UCSD-AML1 (cell line): ENCODE measurements around the gene EPHB4.
"Not testable (repeated sequence)": the region's sequence is repeated elsewhere in the genome, so short reads cannot be mapped to it uniquely, and the experiment has no call there.

Experiments
- DNase-seq: peaks from one replicate; lab custom pipeline; 2025; ENCODE audit not compliant: unreplicated experiment; lab: John Stamatoyannopoulos, UW

EPHB4 gene

GRCh38 chr7:100827330-100828226 lies at the start of gene EPHB4:
Gene EPHB4, minus strand, starts transcription at chr7:100827523. Its CDS starts 493 bp downstream, at chr7:100827030.
- peak; percentile 43 for DNase-seq

- DNase-seq, result no peak
These were observed 48.0 kb upstream of the EPHB4 start for GRCh38 chr7:100875356-100875751.

DNA sequence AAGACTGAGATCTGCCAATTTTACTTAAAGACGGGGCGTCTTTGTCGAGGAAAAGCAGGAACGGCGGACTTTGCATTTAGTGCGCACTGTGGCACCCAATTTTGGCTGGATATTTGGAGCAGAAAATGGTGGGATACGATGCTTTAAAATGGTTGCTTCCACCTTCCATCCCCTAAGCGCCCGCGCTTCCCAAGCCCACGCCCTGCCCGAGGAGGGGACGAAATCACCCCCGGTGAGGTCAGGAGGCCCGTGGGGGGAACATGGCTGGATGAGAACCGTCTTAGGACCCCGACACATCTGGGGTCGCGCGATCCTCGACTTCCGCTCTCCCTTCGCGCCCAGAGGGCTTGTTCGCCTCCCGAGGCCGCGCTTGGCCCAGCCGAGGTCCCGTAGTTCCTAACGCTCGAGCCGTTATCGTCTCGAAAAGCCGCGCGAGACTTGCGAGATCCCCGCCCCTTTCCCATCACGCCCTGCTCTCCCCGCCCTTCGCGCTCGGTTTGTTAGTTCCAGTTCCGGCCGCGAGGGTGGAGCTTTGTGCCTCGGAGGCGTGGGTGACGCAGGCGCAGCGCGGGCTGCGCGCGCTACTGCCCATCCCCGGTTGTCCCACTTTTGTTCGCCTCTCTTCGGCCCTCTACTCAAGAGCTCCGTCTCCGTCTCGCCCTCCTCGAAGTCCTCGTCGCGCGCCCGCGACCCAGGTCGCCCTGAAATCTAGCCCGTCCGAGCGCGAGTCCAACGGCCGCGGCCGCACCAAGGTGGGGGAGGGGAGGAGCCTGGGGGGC lies 47.4 kb upstream of the EPHB4 start, which contains the start of gene SRRT:
Gene SRRT, plus strand, starts transcription at position 527 of the 779 bp plus-strand sequence. CDS start 488 bp downstream, outside the sequence.
- peak; percentile 90 for DNase-seq

- no peak for DNase-seq
These were observed 46.9 kb upstream of the EPHB4 start for GRCh38 chr7:100874300-100874576.

DNA sequence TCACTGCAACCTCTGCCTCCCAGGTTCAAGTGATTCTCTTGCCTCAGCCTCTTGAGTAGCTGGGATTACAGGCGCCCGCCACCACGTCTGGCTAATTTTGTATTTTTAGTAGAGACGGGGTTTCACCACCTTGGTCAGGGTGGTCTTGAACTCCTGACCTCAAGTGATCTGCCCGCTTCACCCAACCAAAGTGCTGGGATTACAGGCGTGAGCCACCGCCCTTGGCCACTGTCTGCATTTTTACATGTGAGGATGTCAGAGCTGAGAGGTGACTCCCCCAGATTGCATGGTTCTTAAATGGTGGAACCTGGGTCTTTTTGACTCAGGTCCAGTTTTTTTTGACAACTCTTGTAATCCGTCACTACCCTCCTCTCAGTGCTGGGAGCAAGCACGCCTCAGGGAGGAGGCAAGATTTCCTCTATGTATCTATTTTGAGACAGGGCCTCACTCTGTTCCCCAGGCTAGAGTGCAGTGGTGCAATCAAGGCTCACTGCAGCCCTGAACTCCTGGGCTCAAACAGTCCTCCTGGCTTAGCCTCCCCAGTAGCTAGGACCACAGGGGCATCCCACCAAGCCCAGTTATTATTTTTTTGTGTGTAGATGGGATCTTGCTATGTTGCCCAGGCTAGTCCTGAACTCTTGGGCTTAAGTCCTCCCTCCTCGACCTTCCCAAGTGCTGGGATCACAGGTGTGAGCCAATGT lies 46.4 kb upstream of the EPHB4 start:
- DNase-seq, result no peak

DNA sequence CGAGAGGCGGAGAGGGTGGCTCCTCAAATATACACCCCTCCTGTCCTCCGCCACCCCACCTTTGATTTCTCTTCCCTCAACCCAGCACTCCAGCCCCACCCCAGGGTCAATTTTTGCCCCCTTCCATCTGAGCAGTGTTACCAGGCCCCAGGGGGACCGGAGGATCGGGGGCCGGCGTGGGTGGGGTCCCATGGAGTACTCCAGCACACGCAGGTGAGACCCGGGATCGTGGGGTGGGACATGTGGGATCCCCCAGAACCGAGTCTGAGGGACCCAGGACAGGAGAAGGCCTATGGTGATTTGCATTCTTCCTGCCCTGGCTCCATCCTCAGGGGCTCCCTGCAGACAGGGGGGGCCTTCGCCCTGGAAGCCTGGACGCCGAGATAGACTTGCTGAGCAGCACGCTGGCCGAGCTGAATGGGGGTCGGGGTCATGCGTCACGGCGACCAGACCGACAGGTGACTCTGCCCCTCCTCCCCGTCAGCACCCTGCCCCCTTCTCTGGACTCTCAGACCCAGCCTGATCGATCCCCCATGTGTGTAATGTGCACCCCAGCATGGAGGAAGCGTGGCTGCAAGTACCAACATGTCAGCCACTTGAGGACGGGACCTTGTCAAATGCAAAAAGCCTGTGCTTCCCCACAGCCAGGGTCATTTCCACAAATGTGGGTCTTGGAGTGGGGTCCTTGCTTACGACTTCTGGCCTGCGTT lies 40.6 kb upstream of the EPHB4 start:
- DNase-seq, result no peak

GRCh38 chr7:100867040-100867775 lies 39.9 kb upstream of the EPHB4 start, which contains the start of gene TRIP6:
Gene TRIP6, plus strand, starts transcription at chr7:100867387. Its CDS starts 111 bp downstream, at chr7:100867498.
- peak; percentile 67 for DNase-seq

DNA sequence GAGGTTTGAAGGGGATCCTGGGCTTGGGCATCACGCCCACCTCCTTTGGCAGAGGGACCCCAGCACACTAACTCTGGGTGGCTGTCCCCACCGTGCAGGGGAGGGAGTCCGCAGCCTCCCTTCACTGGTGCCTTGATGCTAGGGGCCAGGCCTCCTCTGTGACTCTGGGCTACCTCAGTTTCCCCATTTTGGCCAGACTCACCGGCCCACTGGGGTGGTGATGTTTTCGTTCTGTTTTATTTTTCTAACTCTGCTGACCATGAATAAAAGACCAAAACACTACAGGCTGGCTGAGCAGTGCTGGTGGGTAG lies 39.4 kb upstream of the EPHB4 start:
- DNase-seq, result no peak

DNA sequence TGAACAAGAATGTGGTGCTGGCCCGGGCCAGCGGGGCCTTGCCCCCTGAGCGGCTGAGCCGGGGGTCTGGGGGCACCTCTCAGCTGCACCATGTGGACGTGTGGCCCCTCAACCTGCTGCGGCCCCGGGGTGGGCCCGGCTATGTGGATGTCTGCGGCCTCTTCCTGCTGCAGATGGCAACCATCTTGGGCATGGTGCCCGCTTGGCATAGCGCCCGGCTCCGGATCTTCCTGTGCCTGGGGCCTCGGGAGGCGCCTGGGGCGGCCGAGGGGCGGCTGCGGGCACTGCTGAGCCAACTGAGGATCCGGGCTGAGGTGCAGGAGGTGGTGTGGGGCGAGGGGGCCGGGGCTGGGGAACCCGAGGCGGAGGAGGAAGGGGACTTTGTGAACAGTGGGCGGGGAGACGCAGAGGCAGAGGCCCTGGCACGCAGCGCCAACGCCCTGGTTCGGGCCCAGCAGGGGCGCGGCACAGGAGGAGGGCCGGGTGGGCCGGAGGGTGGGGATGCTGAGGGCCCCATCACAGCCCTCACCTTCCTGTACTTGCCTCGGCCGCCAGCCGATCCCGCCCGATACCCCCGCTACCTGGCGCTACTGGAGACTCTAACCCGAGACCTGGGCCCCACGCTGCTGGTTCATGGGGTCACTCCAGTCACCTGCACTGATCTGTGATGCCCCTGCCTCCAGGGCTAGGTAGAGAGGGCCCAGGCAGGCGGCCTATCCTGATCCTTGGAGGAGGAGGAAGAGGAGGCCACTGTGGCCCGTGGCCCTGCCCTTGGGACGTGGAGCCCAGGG lies 38.8 kb upstream of the EPHB4 start:
- no peak for DNase-seq

GRCh38 chr7:100865372-100865911 lies 38.1 kb upstream of the EPHB4 start:
- no peak for DNase-seq

- DNase-seq, result no peak
These were observed 37.0 kb upstream of the EPHB4 start for GRCh38 chr7:100864263-100864845.

- no peak for DNase-seq
These were observed 36.2 kb upstream of the EPHB4 start for GRCh38 chr7:100863406-100863950.

- DNase-seq, result no peak
These were observed 34.3 kb upstream of the EPHB4 start for GRCh38 chr7:100861616-100861985.

- DNase-seq, result no peak
These were observed 33.6 kb upstream of the EPHB4 start for GRCh38 chr7:100860702-100861615.

GRCh38 chr7:100859856-100860255 lies 32.5 kb upstream of the EPHB4 start:
- no peak for DNase-seq

GRCh38 chr7:100856871-100857282 lies 29.6 kb upstream of the EPHB4 start:
- DNase-seq, result no peak

GRCh38 chr7:100855515-100855914 lies 28.2 kb upstream of the EPHB4 start:
- DNase-seq, result no peak

DNA sequence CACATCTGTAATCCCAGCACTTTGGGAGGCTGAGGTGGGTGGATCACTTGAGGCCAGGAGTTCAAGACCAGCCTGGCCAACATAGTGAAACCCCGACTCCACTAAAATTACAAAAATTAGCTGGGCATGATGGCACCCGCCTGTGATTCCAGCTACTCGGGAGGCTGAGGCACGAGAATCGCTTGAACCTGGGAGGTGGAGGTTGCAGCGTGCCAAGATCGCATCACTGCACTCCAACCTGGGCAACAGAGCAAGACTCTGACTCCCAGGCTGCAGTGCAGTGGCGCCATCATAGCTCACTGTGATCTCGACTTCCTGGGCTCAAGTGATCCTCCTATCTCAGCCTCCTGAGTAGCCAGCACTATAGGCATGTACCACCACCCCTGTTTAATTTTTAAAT lies 27.6 kb upstream of the EPHB4 start:
- not testable (repeated sequence) for DNase-seq
